AG09319 (cell line): Measurements from ENCODE around the gene SLC7A5.

Experiments used
- DNase-seq: peaks from one replicate; pipeline ENCODE4 v3.0.0-alpha.2; 2010; ENCODE audit warnings: low read depth; ENCODE audit errors: extremely low read depth
- CTCF ChIP-seq: IDR thresholded peaks from 2 replicates; pipeline ENCODE4 v1.5.1; 2011; ENCODE audit warnings: low read depth, mild to moderate bottlenecking, inconsistent platforms, low read length, moderate library complexity

Gene SLC7A5

GRCh38 chr16:87836346-87836843, 32.9 kb downstream of the SLC7A5 start:
- no peak for DNase-seq
- TF ChIP-seq CTCF: no peak

GRCh38 chr16:87835882-87836331, 33.4 kb downstream of the SLC7A5 start:
- DNase-seq: no peak
- no peak for TF ChIP-seq CTCF

- no peak for DNase-seq
- TF ChIP-seq CTCF: no peak
Observed at GRCh38 chr16:87834668-87835473, 34.4 kb downstream of the SLC7A5 start.

- DNase-seq: no peak
- no peak for TF ChIP-seq CTCF
Observed at GRCh38 chr16:87834005-87834667, 35.2 kb downstream of the SLC7A5 start.

- no peak for TF ChIP-seq CTCF
- no peak for DNase-seq
Observed at GRCh38 chr16:87833548-87833947, 35.8 kb downstream of the SLC7A5 start.

- no peak for TF ChIP-seq CTCF
- no peak for DNase-seq
Observed at GRCh38 chr16:87832741-87833502, 36.4 kb downstream of the SLC7A5 start.
